GM12878 (cell line): ENCODE results near the gene TMPRSS3. TPM values are rescaled to one million over a fixed set of nuclear protein-coding genes. Genes with fewer than 3 reads are reported as not detected.

Experiments used
- ATAC-seq: fragments of 200-7000 bp; cut with Tn5 transposase; 3 replicates; pipeline ENCODE4 v1.9.1; 2020; ENCODE audit warnings: mild to moderate bottlenecking, moderate library complexity
- BruUV-seq: library from RNA; stranded (reverse); fragments of 400-500 nt; replicated peaks from 2 replicates; lab custom pipeline; 2021; lab: Mats Ljungman, UMichigan
- CTCF ChIA-PET: fragments of 300-600 bp; sonication (Branson Sonifier 250); formaldehyde crosslinking; extraction: SDS; loops from one replicate; lab custom pipeline; 2021; ENCODE audit warnings: inconsistent platforms; lab: Yijun Ruan, JAX
- POLR2A ChIA-PET: fragments of 350-600 bp; formaldehyde crosslinking; extraction: SDS; loops from one replicate; lab custom pipeline; 2021; ENCODE audit warnings: inconsistent platforms; lab: Charles Lee
- RAD21 ChIA-PET: fragments of 300-600 bp; sonication (Branson Sonifier 250); formaldehyde crosslinking; loops from one replicate; lab custom pipeline; 2023; ENCODE audit warnings: antibody characterized with exemption; ENCODE audit not compliant: unreplicated experiment; lab: Charles Lee
- SMC1A ChIA-PET: fragments of 300-600 bp; sonication (Branson Sonifier 250); formaldehyde crosslinking; loops from one replicate; lab custom pipeline; 2023; ENCODE audit not compliant: unreplicated experiment, uncharacterized antibody; lab: Charles Lee
- DNase-seq: peaks from one replicate; pipeline ENCODE4 v3.0.0-alpha.2; 2011; ENCODE audit warnings: low read depth, low spot score
- FAIRE-seq: peaks from 3 replicates; lab custom pipeline; 2011; peaks lifted over from hg19 to GRCh38; lab: Jason Lieb, UNC
- H2AFZ ChIP-seq: 2 replicates; pipeline ENCODE4 v1.6.0; 2011; ENCODE audit warnings: low read depth, low read length, control low read depth; ENCODE audit not compliant: control insufficient read depth
- H3K27ac ChIP-seq: 2 replicates; pipeline ENCODE4 v1.5.1; 2011; ENCODE audit warnings: control low read depth; ENCODE audit not compliant: control insufficient read depth, insufficient read depth
- H3K27me3 ChIP-seq, 2 experiments: replicated peaks in 1 of 2; 2 replicates each; pipeline versions ENCODE4 v1.6.0 to v1.6.1; 2011; ENCODE audit warnings: low read length in 1 of 2; ENCODE audit not compliant: control insufficient read depth in 2 of 2, insufficient read depth in 2 of 2
- H3K36me3 ChIP-seq, 2 experiments: 2 replicates each; pipeline ENCODE4 v1.5.1; 2011; ENCODE audit warnings: low read length in 1 of 2; ENCODE audit not compliant: control insufficient read depth in 2 of 2, insufficient read depth in 2 of 2
- H3K4me1 ChIP-seq: 2 replicates; pipeline ENCODE4 v1.6.1; 2011; ENCODE audit warnings: mild to moderate bottlenecking, low read length, moderate library complexity, mixed read lengths; ENCODE audit not compliant: control insufficient read depth, insufficient read depth
- H3K4me2 ChIP-seq: 2 replicates; pipeline ENCODE4 v1.6.0; 2011; ENCODE audit warnings: control low read depth; ENCODE audit not compliant: control insufficient read depth, insufficient read depth
- H3K4me3 ChIP-seq: fragments of 200-600 bp; sonication (generic); 2 replicates; pipeline ENCODE4 v1.5.1; 2016
- H3K79me2 ChIP-seq: 2 replicates; pipeline ENCODE4 v1.6.0; 2011; ENCODE audit warnings: low read length; ENCODE audit not compliant: control insufficient read depth, insufficient read depth
- H3K9ac ChIP-seq: 2 replicates; pipeline ENCODE4 v1.8.0; 2011; ENCODE audit warnings: low read length, control low read depth, mixed read lengths; ENCODE audit not compliant: control insufficient read depth, insufficient read depth
- H3K9me3 ChIP-seq: replicated peaks from 3 replicates; pipeline ENCODE4 v1.5.1; 2011; ENCODE audit warnings: mild to moderate bottlenecking, low read length; ENCODE audit not compliant: control insufficient read depth, insufficient read depth
- H4K20me1 ChIP-seq: 2 replicates; pipeline ENCODE4 v1.6.0; 2011; ENCODE audit not compliant: control insufficient read depth, insufficient read depth
- BMI1 ChIP-seq: fragments of 450-650 bp; IDR thresholded peaks from 2 replicates; pipeline ENCODE4 v1.6.1; 2016; ENCODE audit warnings: mild to moderate bottlenecking, moderate library complexity, borderline replicate concordance
- HDAC2 ChIP-seq: fragments of 200-600 bp; sonication (generic); IDR thresholded peaks from 2 replicates; pipeline ENCODE4 v1.6.1; 2017
- PAX8 ChIP-seq: fragments of 450-650 bp; IDR thresholded peaks from 2 replicates; pipeline ENCODE4 v1.6.1; 2017; ENCODE audit warnings: mild to moderate bottlenecking, moderate library complexity
- RCOR1 ChIP-seq: conservative IDR thresholded peaks from 2 replicates; pipeline ENCODE4 v1.6.1; 2012; ENCODE audit warnings: low read depth, low read length, improper control_type of control experiment
- SIX5 ChIP-seq: IDR thresholded peaks from 2 replicates; pipeline ENCODE4 v1.6.1; 2011; ENCODE audit warnings: mild to moderate bottlenecking, low read depth, low read length, moderate library complexity; ENCODE audit not compliant: severe bottlenecking
- SMAD5 ChIP-seq: IDR thresholded peaks from 2 replicates; pipeline ENCODE4 v1.6.1; 2016; ENCODE audit warnings: antibody characterized with exemption, low read depth
- TCF12 ChIP-seq: IDR thresholded peaks from 2 replicates; pipeline ENCODE4 v1.6.1; 2011; ENCODE audit warnings: low read depth, mild to moderate bottlenecking, low read length
- ZBED1 ChIP-seq: IDR thresholded peaks from 2 replicates; pipeline ENCODE4 v1.6.1; 2016; ENCODE audit warnings: borderline replicate concordance
- WGBS: methylation state at CpG from one replicate; pipeline ENCODE4 v1.1.6; 2016; ENCODE audit warnings: low lambda C conversion rate; ENCODE audit not compliant: insufficient replicate concordance, insufficient coverage; ENCODE audit errors: missing lambda C conversion rate; 5-methylcytosine and 5-hydroxymethylcytosine counted together
- in situ Hi-C: fragments of 300-500 bp; cut with MboI; formaldehyde crosslinking; loops from 9 replicates; pipeline ENCODE4 v1.14.3; 2018; ENCODE audit warnings: mixed read lengths
- intact Hi-C: fragments of 100-400 bp; cut with micrococcal nuclease; formaldehyde crosslinking; loops from one replicate; pipeline ENCODE4 v1.14.2; 2022; ENCODE audit not compliant: unreplicated experiment
- polyA plus RNA-seq, 11 experiments: library from polyadenylated mRNA; depleted of rRNA in 4 of 11; unstranded in 6 of 11; stranded (reverse) in 5 of 11; fragments of >200 nt; fragmentation: Nextera tagmentation in 4 of 11; fragmentation: Illumina TruSeq in 1 of 11; extraction: Ambion mirVana in 4 of 11; extraction: Trizol in 1 of 11; gene quantifications; 1 replicate in 1 of 11; 2 replicates in 10 of 11; pipeline versions ENCODE4 v1.2.1 to v1.2.3, GENCODE V29; 2011 to 2016; ENCODE audit warnings: inconsistent platforms in 2 of 11, missing spikeins in 2 of 11, low read depth in 1 of 11
- total RNA-seq, 4 experiments: library from RNA; depleted of rRNA in 3 of 4; stranded (reverse); fragments of >200 nt in 3 of 4; fragmentation: Illumina TruSeq in 1 of 4; extraction: Trizol in 1 of 4; gene quantifications; 2 replicates each; pipeline versions ENCODE4 v1.2.1 to v1.2.3, GENCODE V29; 2013 to 2021
- TF ChIP-seq, protein P1 (sequence below): IDR thresholded peaks from 2 replicates; pipeline ENCODE4 v1.6.1; 2011; ENCODE audit warnings: borderline replicate concordance, low read depth, mild to moderate bottlenecking, moderate library complexity, mixed read lengths, low read length; ENCODE audit not compliant: insufficient read depth; ENCODE audit errors: extremely low read length
- TF ChIP-seq, protein P2 (sequence below): fragments of 450-650 bp; IDR thresholded peaks from 2 replicates; pipeline ENCODE4 v1.6.1; 2016; ENCODE audit warnings: mild to moderate bottlenecking, moderate library complexity, borderline replicate concordance

TMPRSS3 gene
- total and polyA plus RNA-seq, 10 of the 15 experiments (the other 5 are each of a cell fraction or from before 2014, with no cell fraction given): 0.51 to 1.5 (median 0.82) TPM; not detected in 1

DNA sequence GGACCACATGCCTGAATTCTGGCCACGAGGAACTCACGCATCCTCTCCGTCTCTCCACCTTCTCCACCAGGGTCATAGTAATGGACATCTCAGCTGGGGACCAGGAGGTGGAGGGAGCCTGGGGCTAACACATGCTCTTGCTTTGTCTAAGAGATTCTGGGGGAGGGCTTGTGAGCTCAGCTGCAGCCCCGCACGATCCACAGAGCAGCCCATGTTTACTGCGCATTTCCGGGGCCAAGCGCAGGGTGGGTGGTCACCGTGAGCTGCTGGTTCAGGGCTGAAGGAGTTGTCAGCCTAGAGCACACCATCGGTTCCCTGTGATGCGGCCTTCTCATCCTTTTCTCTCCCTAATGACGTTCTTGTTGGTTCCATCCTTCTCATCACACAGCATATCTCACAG lies 37.6 kb downstream of the TMPRSS3 start:
- in situ Hi-C loops (no loop called here), intact Hi-C loops (no loop called here)
- DNase-seq (no peak), ATAC-seq (no peak), FAIRE-seq (no peak)
- H2AFZ ChIP-seq: no peak overlapping the region
- RAD21 ChIA-PET: no interaction called here
- H3K27ac ChIP-seq: no peak overlapping the region
- no peaks in the 10 kb centered on the region for H3K79me2 ChIP-seq
- POLR2A ChIA-PET: no interaction called here
- H3K4me2 ChIP-seq: no peak overlapping the region
- CTCF ChIA-PET: interaction anchor here (1.7 kb wide), 1 partner anchor 48 kb away, joined by 7 read pairs; no protein-coding TSS in a partner anchor
- no peaks in the 10 kb centered on the region; a peak in 2 of 4 replicates for H3K27me3 ChIP-seq
- no peak overlapping the region for H3K4me3 ChIP-seq
- H3K9ac ChIP-seq: no peak overlapping the region
- SMC1A ChIA-PET: interaction anchor here (0.7 to 1.2 kb wide), 2 partner anchors 23 to 42 kb away, joined by 3 read pairs; no protein-coding TSS in a partner anchor
- no peaks in the 10 kb centered on the region for H3K36me3 ChIP-seq
- H3K4me1 ChIP-seq: peaks cover 11% of the 10 kb centered on the region
- BruUV-seq: no TSS peak
- no peaks in the 10 kb centered on the region for H4K20me1 ChIP-seq
- peaks cover 18% of the 10 kb centered on the region for H3K9me3 ChIP-seq
- 63% methylated on average over 12 of the region's 12 CpGs for WGBS
- TF ChIP-seq RCOR1 (no peak), SIX5 (no peak), PAX8 (no peak), BMI1 (no peak), TCF12 (no peak), HDAC2 (no peak), SMAD5 (no peak), ZBED1 (no peak)
- TF ChIP-seq, protein P1, sequence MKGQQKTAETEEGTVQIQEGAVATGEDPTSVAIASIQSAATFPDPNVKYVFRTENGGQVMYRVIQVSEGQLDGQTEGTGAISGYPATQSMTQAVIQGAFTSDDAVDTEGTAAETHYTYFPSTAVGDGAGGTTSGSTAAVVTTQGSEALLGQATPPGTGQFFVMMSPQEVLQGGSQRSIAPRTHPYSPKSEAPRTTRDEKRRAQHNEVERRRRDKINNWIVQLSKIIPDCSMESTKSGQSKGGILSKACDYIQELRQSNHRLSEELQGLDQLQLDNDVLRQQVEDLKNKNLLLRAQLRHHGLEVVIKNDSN: no peak
- TF ChIP-seq, protein P2, sequence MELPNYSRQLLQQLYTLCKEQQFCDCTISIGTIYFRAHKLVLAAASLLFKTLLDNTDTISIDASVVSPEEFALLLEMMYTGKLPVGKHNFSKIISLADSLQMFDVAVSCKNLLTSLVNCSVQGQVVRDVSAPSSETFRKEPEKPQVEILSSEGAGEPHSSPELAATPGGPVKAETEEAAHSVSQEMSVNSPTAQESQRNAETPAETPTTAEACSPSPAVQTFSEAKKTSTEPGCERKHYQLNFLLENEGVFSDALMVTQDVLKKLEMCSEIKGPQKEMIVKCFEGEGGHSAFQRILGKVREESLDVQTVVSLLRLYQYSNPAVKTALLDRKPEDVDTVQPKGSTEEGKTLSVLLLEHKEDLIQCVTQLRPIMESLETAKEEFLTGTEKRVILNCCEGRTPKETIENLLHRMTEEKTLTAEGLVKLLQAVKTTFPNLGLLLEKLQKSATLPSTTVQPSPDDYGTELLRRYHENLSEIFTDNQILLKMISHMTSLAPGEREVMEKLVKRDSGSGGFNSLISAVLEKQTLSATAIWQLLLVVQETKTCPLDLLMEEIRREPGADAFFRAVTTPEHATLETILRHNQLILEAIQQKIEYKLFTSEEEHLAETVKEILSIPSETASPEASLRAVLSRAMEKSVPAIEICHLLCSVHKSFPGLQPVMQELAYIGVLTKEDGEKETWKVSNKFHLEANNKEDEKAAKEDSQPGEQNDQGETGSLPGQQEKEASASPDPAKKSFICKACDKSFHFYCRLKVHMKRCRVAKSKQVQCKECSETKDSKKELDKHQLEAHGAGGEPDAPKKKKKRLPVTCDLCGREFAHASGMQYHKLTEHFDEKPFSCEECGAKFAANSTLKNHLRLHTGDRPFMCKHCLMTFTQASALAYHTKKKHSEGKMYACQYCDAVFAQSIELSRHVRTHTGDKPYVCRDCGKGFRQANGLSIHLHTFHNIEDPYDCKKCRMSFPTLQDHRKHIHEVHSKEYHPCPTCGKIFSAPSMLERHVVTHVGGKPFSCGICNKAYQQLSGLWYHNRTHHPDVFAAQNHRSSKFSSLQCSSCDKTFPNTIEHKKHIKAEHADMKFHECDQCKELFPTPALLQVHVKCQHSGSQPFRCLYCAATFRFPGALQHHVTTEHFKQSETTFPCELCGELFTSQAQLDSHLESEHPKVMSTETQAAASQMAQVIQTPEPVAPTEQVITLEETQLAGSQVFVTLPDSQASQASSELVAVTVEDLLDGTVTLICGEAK: no peak
